ENCODE data around the gene SCIN.
A peak's percentile ranks its signal among the peaks of the same experiment; 100 is the strongest.
"Not testable (repeated sequence)": the region's sequence is repeated elsewhere in the genome, so short reads cannot be mapped to it uniquely, and the experiment has no call there.

The SCIN gene

GRCh38 chr7:12655161-12655560 is 84.6 kb downstream of the SCIN start:
- Histone ChIP-seq H3K4me3 (ENCODE audit: low read length in 2 of 2) (no peak overlapping the region), H3K27ac (ENCODE audit: low read depth in 2 of 2, low read length in 2 of 2) (no peak overlapping the region), H3K36me3 (ENCODE audit: control insufficient read depth in 2 of 2, insufficient read depth in 2 of 2, low read length in 2 of 2) (peaks cover 0 to 6% of the 10 kb centered on the region in 2 donors), H3K9ac (ENCODE audit: low read depth in 1 of 2, low read length in 2 of 2) (no peak overlapping the region), H3K9me3 (ENCODE audit: control insufficient read depth in 2 of 2, low read length in 2 of 2) (no peaks in the 10 kb centered on the region), H3K27me3 (ENCODE audit: control insufficient read depth in 2 of 2, insufficient read depth in 2 of 2, low read length in 2 of 2) (no peaks in the 10 kb centered on the region), H3K4me1 (ENCODE audit: control insufficient read depth in 2 of 2, insufficient read depth in 2 of 2, low read length in 2 of 2) (no peaks in the 10 kb centered on the region)

- not testable (repeated sequence) for H3K27me3 ChIP-seq (ENCODE audit: control insufficient read depth in 2 of 2, insufficient read depth in 2 of 2, low read length in 2 of 2); H3K4me1 ChIP-seq (ENCODE audit: control insufficient read depth in 2 of 2, insufficient read depth in 2 of 2, low read length in 2 of 2); H3K27ac ChIP-seq (ENCODE audit: low read depth in 2 of 2, low read length in 2 of 2); H3K36me3 ChIP-seq (ENCODE audit: control insufficient read depth in 2 of 2, insufficient read depth in 2 of 2, low read length in 2 of 2); H3K9me3 ChIP-seq (ENCODE audit: control insufficient read depth in 2 of 2, low read length in 2 of 2); H3K4me3 ChIP-seq (ENCODE audit: low read length in 2 of 2); H3K9ac ChIP-seq (ENCODE audit: low read depth in 1 of 2, low read length in 2 of 2)
These were observed 89.9 kb downstream of the SCIN start for GRCh38 chr7:12660423-12660822.

- not testable (repeated sequence) for H3K36me3 ChIP-seq (ENCODE audit: control insufficient read depth in 2 of 2, insufficient read depth in 2 of 2, low read length in 2 of 2); H3K9ac ChIP-seq (ENCODE audit: low read depth in 1 of 2, low read length in 2 of 2); H3K4me3 ChIP-seq (ENCODE audit: low read length in 2 of 2); H3K9me3 ChIP-seq (ENCODE audit: control insufficient read depth in 2 of 2, low read length in 2 of 2); H3K27ac ChIP-seq (ENCODE audit: low read depth in 2 of 2, low read length in 2 of 2); H3K27me3 ChIP-seq (ENCODE audit: control insufficient read depth in 2 of 2, insufficient read depth in 2 of 2, low read length in 2 of 2); H3K4me1 ChIP-seq (ENCODE audit: control insufficient read depth in 2 of 2, insufficient read depth in 2 of 2, low read length in 2 of 2)
These were observed 90.5 kb downstream of the SCIN start for GRCh38 chr7:12660986-12661385.

GRCh38 chr7:12661581-12661980 is 91.1 kb downstream of the SCIN start:
- no peak overlapping the region for H3K4me3 ChIP-seq (ENCODE audit: low read length in 2 of 2)
- no peak overlapping the region for H3K27ac ChIP-seq (ENCODE audit: low read depth in 2 of 2, low read length in 2 of 2)

GRCh38 chr7:12670000-12670729 is 99.6 kb downstream of the SCIN start:
- no peak overlapping the region for H3K4me3 ChIP-seq (ENCODE audit: low read length in 2 of 2)
- no peaks in the 10 kb centered on the region for H3K36me3 ChIP-seq (ENCODE audit: control insufficient read depth in 2 of 2, insufficient read depth in 2 of 2, low read length in 2 of 2)
- no peak overlapping the region for H3K9ac ChIP-seq (ENCODE audit: low read depth in 1 of 2, low read length in 2 of 2)
- no peaks in the 10 kb centered on the region for H3K4me1 ChIP-seq (ENCODE audit: control insufficient read depth in 2 of 2, insufficient read depth in 2 of 2, low read length in 2 of 2)
- no peaks in the 10 kb centered on the region for H3K27me3 ChIP-seq (ENCODE audit: control insufficient read depth in 2 of 2, insufficient read depth in 2 of 2, low read length in 2 of 2)
- H3K9me3 ChIP-seq (ENCODE audit: control insufficient read depth in 2 of 2, low read length in 2 of 2) = no peaks in the 10 kb centered on the region
- no peak overlapping the region for H3K27ac ChIP-seq (ENCODE audit: low read depth in 2 of 2, low read length in 2 of 2)

More at GRCh38 chr7:12661581-12661980, 91.1 kb downstream of the SCIN start:
- H3K9ac ChIP-seq (ENCODE audit: low read depth in 1 of 2, low read length in 2 of 2) = no peak overlapping the region
- no peaks in the 10 kb centered on the region for H3K36me3 ChIP-seq (ENCODE audit: control insufficient read depth in 2 of 2, insufficient read depth in 2 of 2, low read length in 2 of 2)
- no peaks in the 10 kb centered on the region for H3K9me3 ChIP-seq (ENCODE audit: control insufficient read depth in 2 of 2, low read length in 2 of 2)
- no peaks in the 10 kb centered on the region for H3K27me3 ChIP-seq (ENCODE audit: control insufficient read depth in 2 of 2, insufficient read depth in 2 of 2, low read length in 2 of 2)
- H3K4me1 ChIP-seq (ENCODE audit: control insufficient read depth in 2 of 2, insufficient read depth in 2 of 2, low read length in 2 of 2) = no peaks in the 10 kb centered on the region

- no peak overlapping the region for H3K4me3 ChIP-seq (ENCODE audit: low read length in 2 of 2)
- no peaks in the 10 kb centered on the region for H3K4me1 ChIP-seq (ENCODE audit: control insufficient read depth in 2 of 2, insufficient read depth in 2 of 2, low read length in 2 of 2)
- no peak overlapping the region for H3K9ac ChIP-seq (ENCODE audit: low read depth in 1 of 2, low read length in 2 of 2)
- H3K27me3 ChIP-seq (ENCODE audit: control insufficient read depth in 2 of 2, insufficient read depth in 2 of 2, low read length in 2 of 2) = no peaks in the 10 kb centered on the region
- no peaks in the 10 kb centered on the region for H3K36me3 ChIP-seq (ENCODE audit: control insufficient read depth in 2 of 2, insufficient read depth in 2 of 2, low read length in 2 of 2)
- no peaks in the 10 kb centered on the region for H3K9me3 ChIP-seq (ENCODE audit: control insufficient read depth in 2 of 2, low read length in 2 of 2)
- peak overlapping the region in 1 of 2 donors; percentile 15 for H3K27ac ChIP-seq (ENCODE audit: low read depth in 2 of 2, low read length in 2 of 2)
These were observed 100.4 kb downstream of the SCIN start for GRCh38 chr7:12670743-12671520.

GRCh38 chr7:12673436-12673835 is 102.9 kb downstream of the SCIN start:
- not testable (repeated sequence) for H3K4me1 ChIP-seq (ENCODE audit: control insufficient read depth in 2 of 2, insufficient read depth in 2 of 2, low read length in 2 of 2); H3K4me3 ChIP-seq (ENCODE audit: low read length in 2 of 2); H3K9me3 ChIP-seq (ENCODE audit: control insufficient read depth in 2 of 2, low read length in 2 of 2); H3K27me3 ChIP-seq (ENCODE audit: control insufficient read depth in 2 of 2, insufficient read depth in 2 of 2, low read length in 2 of 2); H3K9ac ChIP-seq (ENCODE audit: low read depth in 1 of 2, low read length in 2 of 2); H3K36me3 ChIP-seq (ENCODE audit: control insufficient read depth in 2 of 2, insufficient read depth in 2 of 2, low read length in 2 of 2); H3K27ac ChIP-seq (ENCODE audit: low read depth in 2 of 2, low read length in 2 of 2)

- no peak overlapping the region for H3K9ac ChIP-seq (ENCODE audit: low read depth in 1 of 2, low read length in 2 of 2)
- H3K9me3 ChIP-seq (ENCODE audit: control insufficient read depth in 2 of 2, low read length in 2 of 2) = no peaks in the 10 kb centered on the region
- H3K4me1 ChIP-seq (ENCODE audit: control insufficient read depth in 2 of 2, insufficient read depth in 2 of 2, low read length in 2 of 2) = no peaks in the 10 kb centered on the region
- H3K27me3 ChIP-seq (ENCODE audit: control insufficient read depth in 2 of 2, insufficient read depth in 2 of 2, low read length in 2 of 2) = no peaks in the 10 kb centered on the region
- H3K36me3 ChIP-seq (ENCODE audit: control insufficient read depth in 2 of 2, insufficient read depth in 2 of 2, low read length in 2 of 2) = no peaks in the 10 kb centered on the region
- no peak overlapping the region for H3K27ac ChIP-seq (ENCODE audit: low read depth in 2 of 2, low read length in 2 of 2)
- H3K4me3 ChIP-seq (ENCODE audit: low read length in 2 of 2) = no peak overlapping the region
These were observed 103.5 kb downstream of the SCIN start for GRCh38 chr7:12674053-12674452.

- Histone ChIP-seq H3K36me3 (ENCODE audit: control insufficient read depth in 2 of 2, insufficient read depth in 2 of 2, low read length in 2 of 2) (no peaks in the 10 kb centered on the region), H3K27me3 (ENCODE audit: control insufficient read depth in 2 of 2, insufficient read depth in 2 of 2, low read length in 2 of 2) (no peaks in the 10 kb centered on the region), H3K9me3 (ENCODE audit: control insufficient read depth in 2 of 2, low read length in 2 of 2) (no peaks in the 10 kb centered on the region), H3K4me1 (ENCODE audit: control insufficient read depth in 2 of 2, insufficient read depth in 2 of 2, low read length in 2 of 2) (no peaks in the 10 kb centered on the region), H3K27ac (ENCODE audit: low read depth in 2 of 2, low read length in 2 of 2) (no peak overlapping the region), H3K4me3 (ENCODE audit: low read length in 2 of 2) (no peak overlapping the region), H3K9ac (ENCODE audit: low read depth in 1 of 2, low read length in 2 of 2) (no peak overlapping the region)
These were observed 104.3 kb downstream of the SCIN start for GRCh38 chr7:12674861-12675260.

GRCh38 chr7:12683678-12684585 is 113.4 kb downstream of the SCIN start:
- Histone ChIP-seq H3K27ac (ENCODE audit: low read depth in 2 of 2, low read length in 2 of 2) (no peak overlapping the region), H3K9me3 (ENCODE audit: control insufficient read depth in 2 of 2, low read length in 2 of 2) (no peaks in the 10 kb centered on the region), H3K4me3 (ENCODE audit: low read length in 2 of 2) (no peak overlapping the region), H3K9ac (ENCODE audit: low read depth in 1 of 2, low read length in 2 of 2) (no peak overlapping the region), H3K36me3 (ENCODE audit: control insufficient read depth in 2 of 2, insufficient read depth in 2 of 2, low read length in 2 of 2) (no peaks in the 10 kb centered on the region), H3K27me3 (ENCODE audit: control insufficient read depth in 2 of 2, insufficient read depth in 2 of 2, low read length in 2 of 2) (no peaks in the 10 kb centered on the region), H3K4me1 (ENCODE audit: control insufficient read depth in 2 of 2, insufficient read depth in 2 of 2, low read length in 2 of 2) (peaks cover 0 to under 1% of the 10 kb centered on the region in 2 donors)

Data from mucosa of rectum (tissue), 2 donors.